ENCODE results near the gene FNTB. TPM values are rescaled to one million over a fixed set of nuclear protein-coding genes. Genes with fewer than 3 reads are reported as not detected.

The FNTB gene
- total RNA-seq, 2 donors from 2014 or later = 23.5 to 46.2 TPM

- H3K36me3 ChIP-seq = no peaks in the 10 kb centered on the region
- 82% methylated on average over 5 of the region's 5 CpGs for WGBS
- no peaks in the 10 kb centered on the region for H3K4me1 ChIP-seq (replicated peaks)
- H3K4me3 ChIP-seq = no peak overlapping the region
- no peak overlapping the region for H3K27ac ChIP-seq
- DNase-seq (ENCODE audit: low spot score) = no peak
- TF ChIP-seq POLR2AphosphoS5 (IDR thresholded peaks at IDR 0.05) = no peak
- no peak for TF ChIP-seq CTCF (IDR thresholded peaks at IDR 0.05)
- TF ChIP-seq POLR2A (IDR thresholded peaks at IDR 0.05) = no peak
- intact Hi-C loops (cut with DNase I) = no loop called here
- no peaks in the 10 kb centered on the region for H3K27me3 ChIP-seq (replicated peaks; ENCODE audit: insufficient read depth)
- no peaks in the 10 kb centered on the region for H3K9me3 ChIP-seq
These were observed 23.7 kb downstream of the FNTB start for GRCh38 chr14:65010211-65010931.

GRCh38 chr14:65011538-65011937 lies 24.8 kb downstream of the FNTB start:
- intact Hi-C loops (cut with DNase I) = no loop called here
- H3K4me1 ChIP-seq (replicated peaks) = no peaks in the 10 kb centered on the region
- 83% methylated on average over 10 of the region's 10 CpGs for whole genome bisulfite sequencing
- no peak overlapping the region for H3K4me3 ChIP-seq
- H3K27me3 ChIP-seq (replicated peaks; ENCODE audit: insufficient read depth) = no peaks in the 10 kb centered on the region
- TF ChIP-seq POLR2A (IDR thresholded peaks at IDR 0.05) (no peak), POLR2AphosphoS5 (IDR thresholded peaks at IDR 0.05) (no peak), CTCF (IDR thresholded peaks at IDR 0.05) (no peak)
- H3K27ac ChIP-seq = no peak overlapping the region
- no peaks in the 10 kb centered on the region for H3K9me3 ChIP-seq
- no peaks in the 10 kb centered on the region for H3K36me3 ChIP-seq
- no peak for DNase-seq (ENCODE audit: low spot score)

GRCh38 chr14:65012353-65012752 lies 25.7 kb downstream of the FNTB start:
- 71% methylated on average over 4 of the region's 4 CpGs for WGBS
- no peak for DNase-seq (ENCODE audit: low spot score)
- Histone ChIP-seq H3K4me3 (no peak overlapping the region), H3K9me3 (no peaks in the 10 kb centered on the region), H3K27me3 (replicated peaks; ENCODE audit: insufficient read depth) (no peaks in the 10 kb centered on the region), H3K36me3 (no peaks in the 10 kb centered on the region), H3K27ac (no peak overlapping the region), H3K4me1 (replicated peaks) (no peaks in the 10 kb centered on the region)
- intact Hi-C loops (cut with DNase I) = no loop called here
- TF ChIP-seq POLR2AphosphoS5 (IDR thresholded peaks at IDR 0.05) (no peak), POLR2A (IDR thresholded peaks at IDR 0.05) (no peak), CTCF (IDR thresholded peaks at IDR 0.05) (no peak)

- 78% methylated on average over 3 of the region's 3 CpGs for WGBS
- DNase-seq (ENCODE audit: low spot score) = peak; percentile 31
These were observed 28.7 kb downstream of the FNTB start for GRCh38 chr14:65015391-65015790.

GRCh38 chr14:65016471-65016870 lies 29.8 kb downstream of the FNTB start:
- intact Hi-C loops (cut with DNase I) = no loop called here
- no peaks in the 10 kb centered on the region for H3K27me3 ChIP-seq (replicated peaks; ENCODE audit: insufficient read depth)
- no peaks in the 10 kb centered on the region for H3K36me3 ChIP-seq
- no peak overlapping the region for H3K27ac ChIP-seq
- no peaks in the 10 kb centered on the region for H3K9me3 ChIP-seq
- H3K4me1 ChIP-seq (replicated peaks) = no peaks in the 10 kb centered on the region
- no peak overlapping the region for H3K4me3 ChIP-seq
- TF ChIP-seq POLR2AphosphoS5 (IDR thresholded peaks at IDR 0.05) (no peak), CTCF (IDR thresholded peaks at IDR 0.05) (no peak), POLR2A (IDR thresholded peaks at IDR 0.05) (no peak)
- DNase-seq (ENCODE audit: low spot score) = no peak
- WGBS = 92% methylated on average over 4 of the region's 4 CpGs

More at GRCh38 chr14:65015391-65015790, 28.7 kb downstream of the FNTB start:
- intact Hi-C loops (cut with DNase I) = no loop called here
- Histone ChIP-seq H3K4me1 (replicated peaks) (no peaks in the 10 kb centered on the region), H3K27me3 (replicated peaks; ENCODE audit: insufficient read depth) (no peaks in the 10 kb centered on the region), H3K9me3 (no peaks in the 10 kb centered on the region), H3K27ac (no peak overlapping the region), H3K36me3 (no peaks in the 10 kb centered on the region), H3K4me3 (no peak overlapping the region)
- TF ChIP-seq POLR2A (IDR thresholded peaks at IDR 0.05) = no peak
- peak; percentile 28 for TF ChIP-seq POLR2AphosphoS5 (IDR thresholded peaks at IDR 0.05)
